K562 (cell line): ENCODE results near the gene CFAP70. TPM values are rescaled to one million over a fixed set of nuclear protein-coding genes. Genes with fewer than 3 reads are reported as not detected.

Source experiments
- CEBPG ChIP-seq, 3 experiments: fragments of 200-800 bp in 1 of 3; sonication (Bioruptor generic) in 1 of 3; sonication (generic) in 1 of 3; formaldehyde crosslinking in 1 of 3; IDR thresholded peaks in 2 of 3; conservative IDR thresholded peaks in 1 of 3; 2 replicates each; pipeline versions ENCODE4 v1.6.1 to v1.8.0; 2016 to 2022; ENCODE audit warnings: missing compliant biosample characterization in 2 of 3, missing genetic modification characterization in 2 of 3, mild to moderate bottlenecking in 1 of 3, missing genetic modification reagents in 1 of 3
- FIP1L1 ChIP-seq: fragments of 200-400 bp; formaldehyde crosslinking; IDR thresholded peaks from 2 replicates; pipeline ENCODE4 v1.6.1; 2018; ENCODE audit warnings: mild to moderate bottlenecking, low read depth, low read length; ENCODE audit not compliant: poor library complexity, severe bottlenecking
- GABPA ChIP-seq: fragments of 200-800 bp; sonication (Bioruptor generic); conservative IDR thresholded peaks from 2 replicates; pipeline ENCODE4 v1.6.1; 2016; ENCODE audit warnings: low read depth, missing genetic modification characterization, missing compliant biosample characterization
- MEF2A ChIP-seq: IDR thresholded peaks from 2 replicates; pipeline ENCODE4 v1.6.1; 2011; ENCODE audit warnings: low read depth, mild to moderate bottlenecking, low read length, moderate library complexity; ENCODE audit not compliant: control insufficient read depth
- PBX2 ChIP-seq, 2 experiments: IDR thresholded peaks in 1 of 2; conservative IDR thresholded peaks in 1 of 2; 2 replicates each; pipeline ENCODE4 v1.6.1; 2016; ENCODE audit warnings: low read depth in 2 of 2, mild to moderate bottlenecking in 1 of 2, missing compliant biosample characterization in 1 of 2, missing genetic modification characterization in 1 of 2, moderate library complexity in 1 of 2
- POLR2B ChIP-seq: fragments of 450-650 bp; IDR thresholded peaks from 2 replicates; pipeline ENCODE4 v1.6.1; 2018; ENCODE audit warnings: low read depth; ENCODE audit not compliant: partially characterized antibody
- PRMT5 ChIP-seq: sonication (generic); formaldehyde crosslinking; IDR thresholded peaks from 2 replicates; pipeline ENCODE4 v1.5.0; 2020; ENCODE audit warnings: missing genetic modification reagents
- RCOR1 ChIP-seq, 2 experiments: IDR thresholded peaks; 2 replicates each; pipeline ENCODE4 v1.6.1; 2012; ENCODE audit warnings: low read depth in 2 of 2, low read length in 2 of 2, borderline replicate concordance in 1 of 2, improper control_type of control experiment in 1 of 2
- SMARCB1 ChIP-seq: IDR thresholded peaks from 2 replicates; pipeline ENCODE4 v1.6.1; 2011; ENCODE audit warnings: improper control_type of control experiment, low read depth; ENCODE audit not compliant: insufficient read length
- TCF3 ChIP-seq: sonication (generic); formaldehyde crosslinking; IDR thresholded peaks from 2 replicates; pipeline ENCODE4 v1.4.0; 2020; ENCODE audit warnings: mild to moderate bottlenecking, missing genetic modification reagents
- TCFL5 ChIP-seq: fragments of 250-450 bp; sonication (Bioruptor Pico); conservative IDR thresholded peaks from 2 replicates; pipeline ENCODE4 v1.6.1; 2021; ENCODE audit warnings: mild to moderate bottlenecking, moderate library complexity, matching md5 sums
- ZBTB2 ChIP-seq: fragments of 450-650 bp; IDR thresholded peaks from 2 replicates; pipeline ENCODE4 v1.6.1; 2016; ENCODE audit warnings: antibody characterized with exemption
- ZFP30 ChIP-seq: fragments of 250-450 bp; sonication (Bioruptor Pico); IDR thresholded peaks from 2 replicates; pipeline ENCODE4 v1.8.0; 2022; ENCODE audit warnings: moderate library complexity, mild to moderate bottlenecking, inconsistent platforms, borderline replicate concordance
- ZKSCAN1 ChIP-seq: fragments of 150-350 bp; IDR thresholded peaks from 2 replicates; pipeline ENCODE4 v1.6.1; 2016; ENCODE audit warnings: low read depth, low read length
- ZKSCAN8 ChIP-seq: fragments of 200-800 bp; sonication (Bioruptor generic); IDR thresholded peaks from 2 replicates; pipeline ENCODE4 v1.6.1; 2016; ENCODE audit warnings: missing genetic modification characterization, missing compliant biosample characterization
- ZNF655 ChIP-seq: fragments of 250-450 bp; sonication (Bioruptor Pico); IDR thresholded peaks from 2 replicates; pipeline ENCODE4 v1.5.0; 2021
- ZNF830 ChIP-seq: fragments of 250-450 bp; sonication (Bioruptor Pico); IDR thresholded peaks from 2 replicates; pipeline ENCODE4 v1.5.0; 2021; ENCODE audit warnings: mild to moderate bottlenecking
- polyA plus RNA-seq, 8 experiments: library from polyadenylated mRNA; depleted of rRNA in 4 of 8; stranded (reverse) in 5 of 8; unstranded in 3 of 8; fragments of >200 nt; fragmentation: Nextera tagmentation in 2 of 8; fragmentation: Illumina TruSeq in 1 of 8; extraction: Ambion mirVana in 2 of 8; extraction: Trizol in 1 of 8; gene quantifications; 2 replicates each; pipeline versions ENCODE4 v1.2.1 to v1.2.3, GENCODE V29; 2011 to 2014; ENCODE audit warnings: inconsistent platforms in 1 of 8, missing spikeins in 1 of 8
- total RNA-seq, 7 experiments: library from RNA; depleted of rRNA in 6 of 7; stranded (reverse); fragments of >200 nt in 6 of 7; fragmentation: Illumina TruSeq in 2 of 7; extraction: Trizol in 2 of 7; gene quantifications; 2 replicates each; pipeline versions ENCODE4 v1.2.1 to v1.2.3, GENCODE V29; 2011 to 2021; ENCODE audit warnings: low replicate concordance in 1 of 7
- TF ChIP-seq, protein P1 (sequence below): fragments of 250-450 bp; sonication (Bioruptor Pico); IDR thresholded peaks from 2 replicates; pipeline ENCODE4 v1.8.0; 2022; ENCODE audit warnings: moderate library complexity, mild to moderate bottlenecking, inconsistent platforms

CFAP70 gene
- total and polyA plus RNA-seq, 9 of the 15 experiments (the other 6 are each of a cell fraction or from before 2014, with no cell fraction given) = 0.27 to 1.6 (median 0.86) TPM

GRCh38 chr10:73366381-73367298, 8.0 kb upstream of the CFAP70 start (continued):
- TF ChIP-seq, protein P1, sequence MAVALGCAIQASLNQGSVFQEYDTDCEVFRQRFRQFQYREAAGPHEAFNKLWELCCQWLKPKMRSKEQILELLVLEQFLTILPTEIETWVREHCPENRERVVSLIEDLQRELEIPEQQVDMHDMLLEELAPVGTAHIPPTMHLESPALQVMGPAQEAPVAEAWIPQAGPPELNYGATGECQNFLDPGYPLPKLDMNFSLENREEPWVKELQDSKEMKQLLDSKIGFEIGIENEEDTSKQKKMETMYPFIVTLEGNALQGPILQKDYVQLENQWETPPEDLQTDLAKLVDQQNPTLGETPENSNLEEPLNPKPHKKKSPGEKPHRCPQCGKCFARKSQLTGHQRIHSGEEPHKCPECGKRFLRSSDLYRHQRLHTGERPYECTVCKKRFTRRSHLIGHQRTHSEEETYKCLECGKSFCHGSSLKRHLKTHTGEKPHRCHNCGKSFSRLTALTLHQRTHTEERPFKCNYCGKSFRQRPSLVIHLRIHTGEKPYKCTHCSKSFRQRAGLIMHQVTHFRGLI (CRISPR knock-in tag) = no peak
- TF ChIP-seq GABPA (tag) (no peak), PBX2 (CRISPR knock-in tag; IDR thresholded peaks at IDR 0.05; ENCODE audit: low read depth) (no peak), PBX2 (tag; conservative IDR thresholded peaks at IDR 0.05; ENCODE audit: low read depth) (0 out of 2 replicates have a peak, but pooled peaks have one; percentile 29), TCFL5 (CRISPR knock-in tag) (no peak), ZNF655 (CRISPR knock-in tag) (no peak), ZKSCAN8 (no peak), ZFP30 (CRISPR knock-in tag) (no peak), CEBPG (CRISPR knock-in tag; IDR thresholded peaks at IDR 0.05) (0 out of 2 replicates have a peak, but pooled peaks have one; percentile 26), CEBPG (tag; conservative IDR thresholded peaks at IDR 0.05 in 1 of 2, IDR thresholded peaks at IDR 0.05 in 1 of 2) (no peak; a peak in 1 of 4 replicates), ZBTB2 (peak; percentile 41; the same call in 1 of the 2 replicates), SMARCB1 (no peak), ZKSCAN1 (no peak), RCOR1 (IDR thresholded peaks at IDR 0.05; ENCODE audit: borderline replicate concordance in 1 of 2, low read depth in 2 of 2, low read length in 2 of 2) (no peak), POLR2B (peak; percentile 17), ZNF830 (CRISPR knock-in tag) (no peak), FIP1L1 (no peak), PRMT5 (CRISPR knock-in tag) (no peak), TCF3 (peak; percentile 61), MEF2A (0 out of 2 replicates have a peak, but pooled peaks have one; percentile 3)
